ENCODE measurements around the gene GTF3C5. TPM values are rescaled to one million over a fixed set of nuclear protein-coding genes. Genes with fewer than 3 reads are reported as not detected.

GTF3C5 gene, protein sequence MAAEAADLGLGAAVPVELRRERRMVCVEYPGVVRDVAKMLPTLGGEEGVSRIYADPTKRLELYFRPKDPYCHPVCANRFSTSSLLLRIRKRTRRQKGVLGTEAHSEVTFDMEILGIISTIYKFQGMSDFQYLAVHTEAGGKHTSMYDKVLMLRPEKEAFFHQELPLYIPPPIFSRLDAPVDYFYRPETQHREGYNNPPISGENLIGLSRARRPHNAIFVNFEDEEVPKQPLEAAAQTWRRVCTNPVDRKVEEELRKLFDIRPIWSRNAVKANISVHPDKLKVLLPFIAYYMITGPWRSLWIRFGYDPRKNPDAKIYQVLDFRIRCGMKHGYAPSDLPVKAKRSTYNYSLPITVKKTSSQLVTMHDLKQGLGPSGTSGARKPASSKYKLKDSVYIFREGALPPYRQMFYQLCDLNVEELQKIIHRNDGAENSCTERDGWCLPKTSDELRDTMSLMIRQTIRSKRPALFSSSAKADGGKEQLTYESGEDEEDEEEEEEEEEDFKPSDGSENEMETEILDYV
- 45.9 and 62.1 TPM in 2 replicates for total RNA-seq

DNA sequence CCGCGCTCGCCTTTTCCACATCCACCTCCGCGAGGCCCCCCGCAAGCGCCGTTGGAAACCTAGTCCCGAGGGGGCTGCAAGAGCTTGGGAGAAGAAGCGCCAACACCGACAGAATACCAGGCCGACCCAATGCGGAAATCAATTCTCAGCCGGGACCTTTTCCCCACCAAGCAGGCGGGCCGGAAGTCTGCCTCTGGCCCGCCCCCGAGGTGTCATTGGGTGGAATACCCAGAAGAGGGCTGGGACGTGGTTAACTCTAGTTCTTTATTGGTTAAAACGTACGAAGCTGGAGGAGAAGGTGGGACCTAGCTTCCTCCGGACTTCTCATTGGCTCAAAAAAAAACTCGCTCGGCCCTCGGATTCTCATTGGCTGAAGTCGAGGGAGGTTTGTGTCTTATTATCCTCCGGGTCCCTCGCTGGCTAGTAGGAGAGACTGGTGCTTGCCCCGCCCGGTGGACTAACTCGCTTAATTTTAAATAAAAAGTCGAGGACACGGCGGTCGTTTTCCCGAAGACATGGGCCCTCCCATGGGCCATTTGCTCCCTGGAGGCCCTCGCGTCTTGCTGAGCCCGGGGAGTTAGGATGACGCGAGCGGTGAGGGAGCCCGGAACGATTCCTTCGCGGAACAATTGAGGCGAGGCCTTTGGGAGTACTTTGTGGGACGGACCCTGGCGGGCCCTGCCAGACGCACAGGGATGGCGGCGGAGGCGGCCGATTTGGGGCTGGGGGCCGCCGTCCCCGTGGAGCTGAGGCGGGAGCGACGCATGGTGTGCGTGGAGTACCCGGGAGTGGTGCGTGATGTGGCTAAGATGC lies at the start of gene GTF3C5:
TSS of gene GTF3C5 (plus strand) at position 681 of the 813 bp plus-strand sequence. CDS start at position 696, 15 bp downstream.

DNA sequence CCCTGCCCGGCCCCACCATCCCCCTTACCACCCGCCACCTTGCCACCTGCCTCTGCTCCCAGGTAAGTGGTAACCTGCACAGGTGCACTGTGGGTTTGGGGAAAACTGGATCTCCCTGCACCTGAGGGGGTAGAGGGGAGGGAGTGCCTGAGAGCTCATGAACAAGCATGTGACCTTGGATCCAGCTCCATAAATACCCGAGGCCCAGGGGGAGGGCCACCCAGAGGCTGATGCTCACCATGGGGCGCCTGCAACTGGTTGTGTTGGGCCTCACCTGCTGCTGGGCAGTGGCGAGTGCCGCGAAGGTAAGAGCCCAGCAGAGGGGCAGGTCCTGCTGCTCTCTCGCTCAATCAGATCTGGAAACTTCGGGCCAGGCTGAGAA lies 31.0 kb downstream of the GTF3C5 start, which contains the start of gene CEL:
TSS of gene CEL (plus strand) at position 218 of the 382 bp plus-strand sequence. CDS start at position 240, 22 bp downstream.

Other genes starting within 250 kb of the GTF3C5 start
- 0.13 and 0.88 TPM in 2 replicates for gene AK8, start 152.7 kb upstream of the GTF3C5 start, total RNA-seq
- 3.2 and 14.8 TPM in 2 replicates for gene SPACA9, start 152.1 kb upstream of the GTF3C5 start, total RNA-seq
- gene TSC1, start 86.4 kb upstream of the GTF3C5 start, total RNA-seq, result 14.7 and 20.8 TPM in 2 replicates
- not detected in 2 replicates for gene GFI1B, start 52.3 kb upstream of the GTF3C5 start, total RNA-seq
- gene CEL, start 31.0 kb downstream of the GTF3C5 start, total RNA-seq, result 0.52 and 1.1 TPM in 2 replicates
- 14.9 and 17.5 TPM in 2 replicates for gene RALGDS, start 90.2 kb downstream of the GTF3C5 start, total RNA-seq
- gene GBGT1, start 132.9 kb downstream of the GTF3C5 start, total RNA-seq, result 5.7 and 15.4 TPM in 2 replicates
- not detected in 2 replicates for gene OBP2B, start 178.3 kb downstream of the GTF3C5 start, total RNA-seq
- gene ABO, start 244.2 kb downstream of the GTF3C5 start, total RNA-seq, result not detected in 2 replicates